SK-N-SH (cell line): ENCODE data around the gene SFR1. TPM values are rescaled to one million over a fixed set of nuclear protein-coding genes. Genes with fewer than 3 reads are reported as not detected.

Source experiments
- CTCF ChIA-PET: fragments of 300-600, 350-600 bp; formaldehyde crosslinking; extraction: SDS; loops from one replicate; lab custom pipeline; 2021; lab: Yijun Ruan, JAX
- POLR2A ChIA-PET: fragments of 350-600 bp; sonication (Branson Sonifier 250); formaldehyde crosslinking; extraction: SDS; loops from one replicate; lab custom pipeline; 2020; ENCODE audit warnings: antibody characterized with exemption, inconsistent platforms; lab: Yijun Ruan, JAX
- DNase-seq: peaks from one replicate; pipeline ENCODE4 v3.0.0; 2012
- H2AFZ ChIP-seq: fragments of 200-600 bp; sonication (generic); 2 replicates; pipeline ENCODE4 v1.8.1; 2016; ENCODE audit warnings: antibody characterized with exemption, mild to moderate bottlenecking, low read depth
- H3F3A ChIP-seq: fragments of 200-600 bp; sonication (generic); replicated peaks from 2 replicates; pipeline ENCODE3; 2016; ENCODE audit warnings: antibody characterized with exemption, mild to moderate bottlenecking; ENCODE audit not compliant: insufficient read depth
- H3K27ac ChIP-seq, 2 experiments: fragments of 200-500 bp in 1 of 2; fragments of 200-600 bp in 1 of 2; sonication (Bioruptor generic) in 1 of 2; sonication (generic), shearing (Covaris generic) in 1 of 2; 2 replicates each; pipeline versions ENCODE4 v1.5.1 to v1.6.1; 2014 to 2016; ENCODE audit warnings: low read depth in 2 of 2, inconsistent platforms in 1 of 2, low read length in 1 of 2, mild to moderate bottlenecking in 1 of 2, mixed read lengths in 1 of 2
- H3K27me3 ChIP-seq: fragments of 200-600 bp; sonication (generic), shearing (Covaris generic); 2 replicates; pipeline ENCODE4 v1.6.1; 2016; ENCODE audit warnings: mixed run types; ENCODE audit not compliant: insufficient read depth
- H3K36me3 ChIP-seq, 2 experiments: fragments of 200-500 bp in 1 of 2; fragments of 200-600 bp in 1 of 2; sonication (Bioruptor generic) in 1 of 2; sonication (generic) in 1 of 2; replicated peaks in 1 of 2; 2 replicates each; pipeline versions ENCODE3 to v1.5.1; 2014 to 2016; ENCODE audit warnings: low read length in 1 of 2, mild to moderate bottlenecking in 1 of 2; ENCODE audit not compliant: insufficient read depth in 2 of 2, control insufficient read depth in 1 of 2
- H3K4me1 ChIP-seq, 2 experiments: fragments of 200-500 bp in 1 of 2; fragments of 200-600 bp in 1 of 2; sonication (Bioruptor generic) in 1 of 2; sonication (generic), shearing (Covaris generic) in 1 of 2; 2 replicates each; pipeline versions ENCODE4 v1.5.1 to v1.6.1; 2014 to 2016; ENCODE audit warnings: low read depth in 1 of 2, low read length in 1 of 2, mixed run types in 1 of 2; ENCODE audit not compliant: insufficient read depth in 2 of 2, control insufficient read depth in 1 of 2
- H3K4me2 ChIP-seq: fragments of 200-600 bp; sonication (generic), shearing (Covaris generic); 2 replicates; pipeline ENCODE4 v1.6.1; 2017; ENCODE audit warnings: mixed run types
- H3K4me3 ChIP-seq, 2 experiments: fragments of 200-500 bp in 1 of 2; fragments of 200-600 bp in 1 of 2; sonication (Bioruptor generic) in 1 of 2; sonication (generic), shearing (Covaris generic) in 1 of 2; 2 replicates each; pipeline versions ENCODE4 v1.5.1 to v1.8.1; 2014 to 2016; ENCODE audit warnings: low read depth in 2 of 2, inconsistent platforms in 1 of 2, low read length in 1 of 2, mild to moderate bottlenecking in 1 of 2, mixed read lengths in 1 of 2, moderate library complexity in 1 of 2
- H3K79me2 ChIP-seq: fragments of 200-600 bp; sonication (generic); 2 replicates; pipeline ENCODE4 v1.8.1; 2017; ENCODE audit warnings: mild to moderate bottlenecking; ENCODE audit not compliant: insufficient read depth
- H3K9ac ChIP-seq: fragments of 200-600 bp; sonication (generic); 2 replicates; pipeline ENCODE4 v1.6.1; 2017; ENCODE audit warnings: mixed run types
- H3K9me2 ChIP-seq: fragments of 200-600 bp; sonication (generic); 2 replicates; pipeline ENCODE4 v1.6.1; 2017; ENCODE audit warnings: mixed run types
- H3K9me3 ChIP-seq: fragments of 200-600 bp; sonication (generic); 2 replicates; pipeline ENCODE4 v1.6.1; 2017; ENCODE audit warnings: mixed run types, mild to moderate bottlenecking, moderate library complexity
- H4K20me1 ChIP-seq: fragments of 200-600 bp; sonication (generic); 2 replicates; pipeline ENCODE4 v1.6.1; 2017; ENCODE audit warnings: mild to moderate bottlenecking, mixed run types; ENCODE audit not compliant: insufficient read depth
- CHD2 ChIP-seq: fragments of 150-350 bp; IDR thresholded peaks from 2 replicates; pipeline ENCODE4 v1.6.1; 2018; ENCODE audit warnings: low read length; ENCODE audit not compliant: partially characterized antibody
- ELF1 ChIP-seq: IDR thresholded peaks from 2 replicates; pipeline ENCODE4 v1.4.0; 2012
- EZH2phosphoT487 ChIP-seq: fragments of 200-600 bp; sonication (generic); IDR thresholded peaks from 2 replicates; pipeline ENCODE4 v1.6.1; 2017; ENCODE audit warnings: low read depth, mixed run types, mild to moderate bottlenecking, antibody characterized with exemption, moderate library complexity, borderline replicate concordance
- FOSL2 ChIP-seq: IDR thresholded peaks from 2 replicates; pipeline ENCODE4 v1.4.0; 2012; ENCODE audit warnings: low read depth, mild to moderate bottlenecking, moderate library complexity, borderline replicate concordance
- FOXJ3 ChIP-seq: sonication (generic); formaldehyde crosslinking; IDR thresholded peaks from 2 replicates; pipeline ENCODE4 v1.5.1; 2020; ENCODE audit warnings: mild to moderate bottlenecking, missing genetic modification reagents
- FOXM1 ChIP-seq: IDR thresholded peaks from 2 replicates; pipeline ENCODE4 v1.4.0; 2012; ENCODE audit warnings: low read depth, mild to moderate bottlenecking
- GABPA ChIP-seq: IDR thresholded peaks from 2 replicates; pipeline ENCODE4 v1.4.0; 2012; ENCODE audit warnings: low read depth, mild to moderate bottlenecking
- GATA2 ChIP-seq: sonication (generic); formaldehyde crosslinking; IDR thresholded peaks from 2 replicates; pipeline ENCODE4 v1.5.0; 2020; ENCODE audit warnings: mild to moderate bottlenecking, missing genetic modification reagents
- NFIC ChIP-seq: IDR thresholded peaks from 2 replicates; pipeline ENCODE4 v1.4.0; 2012; ENCODE audit warnings: borderline replicate concordance
- NRF1 ChIP-seq: IDR thresholded peaks from 2 replicates; pipeline ENCODE4 v1.6.1; 2012; ENCODE audit warnings: low read depth, mild to moderate bottlenecking, low read length
- REST ChIP-seq: IDR thresholded peaks from 2 replicates; pipeline ENCODE4 v1.6.1; 2012; ENCODE audit warnings: mild to moderate bottlenecking, low read depth, low read length, moderate library complexity
- SMC3 ChIP-seq: IDR thresholded peaks from 2 replicates; pipeline ENCODE4 v1.6.1; 2012; ENCODE audit warnings: low read depth, low read length, improper control_type of control experiment
- TAF1 ChIP-seq: IDR thresholded peaks from 2 replicates; pipeline ENCODE4 v1.6.1; 2012; ENCODE audit warnings: low read depth, mild to moderate bottlenecking, low read length, moderate library complexity, borderline replicate concordance
- TEAD4 ChIP-seq: IDR thresholded peaks from 2 replicates; pipeline ENCODE4 v1.4.0; 2012; ENCODE audit warnings: mild to moderate bottlenecking, borderline replicate concordance; ENCODE audit not compliant: insufficient read depth
- ZBTB33 ChIP-seq: IDR thresholded peaks from 2 replicates; pipeline ENCODE4 v1.4.0; 2012; ENCODE audit warnings: low read depth, borderline replicate concordance
- WGBS: methylation state at CpG from one replicate; pipeline ENCODE4 v1.1.6; 2017; ENCODE audit warnings: low lambda C conversion rate; 5-methylcytosine and 5-hydroxymethylcytosine counted together
- polyA plus RNA-seq, 3 experiments: library from polyadenylated mRNA; depleted of rRNA; stranded (reverse); fragments of >200 nt; gene quantifications; 2 replicates each; pipeline ENCODE4 v1.2.3, GENCODE V29; 2012
- TF ChIP-seq, protein P1 (sequence below): fragments of 150-350 bp; IDR thresholded peaks from 2 replicates; pipeline ENCODE4 v1.6.1; 2016; ENCODE audit warnings: mild to moderate bottlenecking, low read depth, low read length

SFR1 gene
- polyA plus RNA-seq, 1 of the 3 experiments (the other 2 are of a cell fraction), result 1.5 TPM

GRCh38 chr10:104077247-104077646, 44.7 kb upstream of the SFR1 start:
- no peaks in the 10 kb centered on the region for H3F3A ChIP-seq
- ChIA-PET POLR2A (no interaction called here), CTCF (interaction anchor here (1.0 kb wide), 2 partner anchors 44 to 220 kb away, joined by 3 read pairs; no protein-coding TSS in a partner anchor)
- TF ChIP-seq FOSL2 (no peak), GATA2 (CRISPR knock-in tag) (no peak)
- no peaks in the 10 kb centered on the region for H3K36me3 ChIP-seq
- H3K27ac ChIP-seq, result no peak overlapping the region
- H4K20me1 ChIP-seq, result no peaks in the 10 kb centered on the region
- no peak overlapping the region for H3K4me3 ChIP-seq
- H3K9me3 ChIP-seq, result no peaks in the 10 kb centered on the region
- H3K79me2 ChIP-seq, result no peaks in the 10 kb centered on the region
- H2AFZ ChIP-seq, result no peak overlapping the region
- no peak for DNase-seq
- H3K4me2 ChIP-seq, result no peak overlapping the region
- H3K9ac ChIP-seq, result no peak overlapping the region
- no peaks in the 10 kb centered on the region for H3K27me3 ChIP-seq
- peaks cover 0 to 3% of the 10 kb centered on the region in 2 experiments; a peak in 1 of 4 replicates for H3K4me1 ChIP-seq
- 86% methylated on average over 3 of the region's 3 CpGs for WGBS
- no peaks in the 10 kb centered on the region for H3K9me2 ChIP-seq

- Histone ChIP-seq H2AFZ (no peak overlapping the region), H3K9me3 (no peaks in the 10 kb centered on the region), H3K4me3 (no peak overlapping the region), H3K4me1 (peaks cover 0 to 3% of the 10 kb centered on the region in 2 experiments; a peak in 1 of 4 replicates), H3K9ac (no peak overlapping the region), H3K79me2 (no peaks in the 10 kb centered on the region), H3K36me3 (no peaks in the 10 kb centered on the region), H3F3A (no peaks in the 10 kb centered on the region), H3K27me3 (no peaks in the 10 kb centered on the region), H3K4me2 (no peak overlapping the region), H3K9me2 (no peaks in the 10 kb centered on the region), H3K27ac (no peak overlapping the region), H4K20me1 (no peaks in the 10 kb centered on the region)
- WGBS, result 62% methylated on average over 4 of the region's 5 CpGs
- ChIA-PET CTCF (interaction anchor here (0.9 to 1.1 kb wide), 4 partner anchors 22 to 221 kb away, joined by 3 to 5 read pairs (median 4); no protein-coding TSS in a partner anchor), POLR2A (no interaction called here)
- DNase-seq, result no peak
- TF ChIP-seq GATA2 (CRISPR knock-in tag), result no peak
- no peak for TF ChIP-seq ZBTB33
- TF ChIP-seq CHD2, result no peak
- no peak for TF ChIP-seq EZH2phosphoT487
- TF ChIP-seq, protein P1, sequence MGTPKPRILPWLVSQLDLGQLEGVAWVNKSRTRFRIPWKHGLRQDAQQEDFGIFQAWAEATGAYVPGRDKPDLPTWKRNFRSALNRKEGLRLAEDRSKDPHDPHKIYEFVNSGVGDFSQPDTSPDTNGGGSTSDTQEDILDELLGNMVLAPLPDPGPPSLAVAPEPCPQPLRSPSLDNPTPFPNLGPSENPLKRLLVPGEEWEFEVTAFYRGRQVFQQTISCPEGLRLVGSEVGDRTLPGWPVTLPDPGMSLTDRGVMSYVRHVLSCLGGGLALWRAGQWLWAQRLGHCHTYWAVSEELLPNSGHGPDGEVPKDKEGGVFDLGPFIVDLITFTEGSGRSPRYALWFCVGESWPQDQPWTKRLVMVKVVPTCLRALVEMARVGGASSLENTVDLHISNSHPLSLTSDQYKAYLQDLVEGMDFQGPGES, result no peak
- TF ChIP-seq TAF1, result no peak
- no peak for TF ChIP-seq NFIC
- no peak for TF ChIP-seq REST
- TF ChIP-seq ELF1, result no peak
- TF ChIP-seq GABPA, result no peak
- TF ChIP-seq FOXJ3 (CRISPR knock-in tag), result no peak
- no peak for TF ChIP-seq NRF1
- no peak for TF ChIP-seq SMC3
- no peak for TF ChIP-seq TEAD4
- TF ChIP-seq FOSL2, result no peak
- no peak for TF ChIP-seq FOXM1
These were observed 44.3 kb upstream of the SFR1 start for GRCh38 chr10:104077663-104078151.
